GM23338 (cell line): ENCODE data around the gene EFHC2. TPM values are rescaled to one million over a fixed set of nuclear protein-coding genes. Genes with fewer than 3 reads are reported as not detected.

Experiments
- ATAC-seq: fragments of 200-7000 bp; cut with Tn5 transposase; 3 replicates; pipeline ENCODE4 v1.9.1; 2020
- DNase-seq: peaks from one replicate; pipeline ENCODE4 v3.0.0-alpha.2; 2015; ENCODE audit warnings: low spot score
- H2AFZ ChIP-seq: fragments of 200-600 bp; sonication (generic); 2 replicates; pipeline ENCODE4 v1.8.0; 2016; ENCODE audit warnings: antibody characterized with exemption, mild to moderate bottlenecking, moderate library complexity
- H3F3A ChIP-seq: fragments of 200-600 bp; sonication (generic); replicated peaks from 2 replicates; pipeline ENCODE4 v1.8.0; 2017; ENCODE audit warnings: antibody characterized with exemption, mixed run types, low read depth
- H3K27ac ChIP-seq: fragments of 200-600 bp; sonication (generic); 2 replicates; pipeline ENCODE4 v1.6.1; 2016; ENCODE audit warnings: low read depth
- H3K27me3 ChIP-seq: fragments of 200-600 bp; sonication (generic); 2 replicates; pipeline ENCODE4 v1.8.0; 2016; ENCODE audit warnings: mild to moderate bottlenecking, mixed run types, moderate library complexity; ENCODE audit not compliant: insufficient read depth
- H3K36me3 ChIP-seq: fragments of 200-600 bp; sonication (generic); 2 replicates; pipeline ENCODE4 v1.8.0; 2016; ENCODE audit warnings: mild to moderate bottlenecking; ENCODE audit not compliant: insufficient read depth
- H3K4me1 ChIP-seq: fragments of 200-600 bp; sonication (generic); 2 replicates; pipeline ENCODE4 v1.8.0; 2016; ENCODE audit warnings: mild to moderate bottlenecking, moderate library complexity; ENCODE audit not compliant: insufficient read depth
- H3K4me2 ChIP-seq: fragments of 200-600 bp; sonication (generic); 2 replicates; pipeline ENCODE4 v1.7.1; 2017; ENCODE audit warnings: mixed run types
- H3K4me3 ChIP-seq: fragments of 200-600 bp; sonication (generic); 2 replicates; pipeline ENCODE4 v1.6.1; 2016; ENCODE audit warnings: mixed run types
- H3K79me2 ChIP-seq: fragments of 200-600 bp; sonication (generic); replicated peaks from 2 replicates; pipeline ENCODE4 v1.8.0; 2017; ENCODE audit warnings: mild to moderate bottlenecking; ENCODE audit not compliant: insufficient read depth
- H3K9me2 ChIP-seq: fragments of 200-600 bp; sonication (generic); 2 replicates; pipeline ENCODE4 v1.8.0; 2017; ENCODE audit not compliant: insufficient read depth
- H4K20me1 ChIP-seq: fragments of 200-600 bp; sonication (generic); replicated peaks from 2 replicates; pipeline ENCODE4 v1.8.0; 2017; ENCODE audit warnings: mild to moderate bottlenecking; ENCODE audit not compliant: insufficient read depth
- H3K27ac Mint-ChIP-seq: 2 replicates; pipeline ENCODE4 v1.8.0; 2020; ENCODE audit warnings: inconsistent platforms, mild to moderate bottlenecking, moderate library complexity, mixed read lengths
- H3K27me3 Mint-ChIP-seq: 3 replicates; pipeline ENCODE4 v1.8.0; 2022; ENCODE audit warnings: low read depth, mild to moderate bottlenecking, moderate library complexity, mixed read lengths, inconsistent platforms; ENCODE audit not compliant: insufficient read depth, poor library complexity
- H3K36me3 Mint-ChIP-seq: 3 replicates; pipeline ENCODE4 v1.8.0; 2021; ENCODE audit warnings: low read depth, mild to moderate bottlenecking, inconsistent platforms, moderate library complexity, mixed read lengths
- H3K4me1 Mint-ChIP-seq: 3 replicates; pipeline ENCODE4 v1.8.0; 2020; ENCODE audit warnings: mild to moderate bottlenecking, inconsistent platforms, mixed read lengths
- H3K4me3 Mint-ChIP-seq: 3 replicates; pipeline ENCODE4 v1.8.0; 2021; ENCODE audit warnings: moderate library complexity, mild to moderate bottlenecking, inconsistent platforms, mixed read lengths
- H3K9me3 Mint-ChIP-seq: 3 replicates; pipeline ENCODE4 v1.8.0; 2020; ENCODE audit warnings: moderate library complexity, mild to moderate bottlenecking, inconsistent platforms, mixed read lengths
- EZH2 ChIP-seq: fragments of 200-600 bp; sonication (generic); IDR thresholded peaks from one replicate; pipeline ENCODE4 v1.8.0; 2017; ENCODE audit warnings: antibody characterized with exemption, mild to moderate bottlenecking, low read depth; ENCODE audit not compliant: unreplicated experiment
- EZH2phosphoT487 ChIP-seq: fragments of 200-600 bp; sonication (generic); IDR thresholded peaks from one replicate; pipeline ENCODE4 v1.8.1; 2018; ENCODE audit warnings: antibody characterized with exemption; ENCODE audit not compliant: unreplicated experiment
- JUNB ChIP-seq: IDR thresholded peaks from one replicate; pipeline ENCODE4 v1.6.1; 2016; ENCODE audit warnings: antibody characterized with exemption; ENCODE audit not compliant: unreplicated experiment
- polyA plus RNA-seq: library from polyadenylated mRNA; unstranded; fragments of >200 nt; fragmentation: Nextera tagmentation; extraction: Ambion mirVana; gene quantifications from 2 replicates; pipeline ENCODE4 v1.2.1, GENCODE V29; 2016
- total RNA-seq: library from RNA; depleted of rRNA; stranded (reverse); fragments of >200 nt; shearing (Covaris generic); gene quantifications from 2 replicates; pipeline ENCODE4 v1.2.3, GENCODE V29; 2014
- TF ChIP-seq, protein P1 (sequence below): IDR thresholded peaks from one replicate; pipeline ENCODE4 v1.6.1; 2018; ENCODE audit warnings: antibody characterized with exemption; ENCODE audit not compliant: unreplicated experiment
- TF ChIP-seq, protein P2 (sequence below): IDR thresholded peaks from 2 replicates; pipeline ENCODE4 v1.6.1; 2016; ENCODE audit warnings: antibody characterized with exemption
- TF ChIP-seq, protein P3 (sequence below): fragments of 250-450 bp; sonication (Bioruptor Pico); IDR thresholded peaks from 2 replicates; pipeline ENCODE4 v1.5.0; 2020; ENCODE audit warnings: mild to moderate bottlenecking, moderate library complexity
- TF ChIP-seq, protein P4 (sequence below), 2 experiments: fragments of 200-600 bp in 1 of 2; sonication (generic) in 1 of 2; conservative IDR thresholded peaks; 2 replicates each; pipeline versions ENCODE4 v1.5.1 to v1.6.1; 2016 to 2017; ENCODE audit warnings: antibody characterized with exemption in 2 of 2, low read depth in 2 of 2, mild to moderate bottlenecking in 2 of 2, moderate library complexity in 1 of 2

Gene EFHC2
- total and polyA plus RNA-seq, 2 experiments from 2014 or later, result 3.1 to 3.2 TPM

DNA sequence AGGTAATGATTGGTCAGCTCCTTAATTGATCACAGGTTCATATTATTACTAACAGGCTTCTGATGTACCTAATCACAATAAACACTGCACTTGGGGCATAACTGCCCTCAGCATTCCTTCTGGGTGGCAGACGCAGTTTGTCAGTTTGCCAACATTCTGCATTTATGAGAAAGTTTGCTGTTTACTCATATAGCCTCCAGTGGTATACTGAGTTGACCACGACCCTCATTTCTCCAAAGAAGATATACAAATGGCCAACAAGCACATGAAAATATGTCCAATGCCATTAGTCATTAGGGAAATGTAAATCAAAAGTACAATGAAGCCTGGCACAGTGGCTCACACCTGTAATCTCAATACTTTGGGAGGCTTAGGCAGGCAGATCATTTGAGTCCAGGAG is 26.3 kb downstream of the EFHC2 start (continued):
- TF ChIP-seq, protein P1, sequence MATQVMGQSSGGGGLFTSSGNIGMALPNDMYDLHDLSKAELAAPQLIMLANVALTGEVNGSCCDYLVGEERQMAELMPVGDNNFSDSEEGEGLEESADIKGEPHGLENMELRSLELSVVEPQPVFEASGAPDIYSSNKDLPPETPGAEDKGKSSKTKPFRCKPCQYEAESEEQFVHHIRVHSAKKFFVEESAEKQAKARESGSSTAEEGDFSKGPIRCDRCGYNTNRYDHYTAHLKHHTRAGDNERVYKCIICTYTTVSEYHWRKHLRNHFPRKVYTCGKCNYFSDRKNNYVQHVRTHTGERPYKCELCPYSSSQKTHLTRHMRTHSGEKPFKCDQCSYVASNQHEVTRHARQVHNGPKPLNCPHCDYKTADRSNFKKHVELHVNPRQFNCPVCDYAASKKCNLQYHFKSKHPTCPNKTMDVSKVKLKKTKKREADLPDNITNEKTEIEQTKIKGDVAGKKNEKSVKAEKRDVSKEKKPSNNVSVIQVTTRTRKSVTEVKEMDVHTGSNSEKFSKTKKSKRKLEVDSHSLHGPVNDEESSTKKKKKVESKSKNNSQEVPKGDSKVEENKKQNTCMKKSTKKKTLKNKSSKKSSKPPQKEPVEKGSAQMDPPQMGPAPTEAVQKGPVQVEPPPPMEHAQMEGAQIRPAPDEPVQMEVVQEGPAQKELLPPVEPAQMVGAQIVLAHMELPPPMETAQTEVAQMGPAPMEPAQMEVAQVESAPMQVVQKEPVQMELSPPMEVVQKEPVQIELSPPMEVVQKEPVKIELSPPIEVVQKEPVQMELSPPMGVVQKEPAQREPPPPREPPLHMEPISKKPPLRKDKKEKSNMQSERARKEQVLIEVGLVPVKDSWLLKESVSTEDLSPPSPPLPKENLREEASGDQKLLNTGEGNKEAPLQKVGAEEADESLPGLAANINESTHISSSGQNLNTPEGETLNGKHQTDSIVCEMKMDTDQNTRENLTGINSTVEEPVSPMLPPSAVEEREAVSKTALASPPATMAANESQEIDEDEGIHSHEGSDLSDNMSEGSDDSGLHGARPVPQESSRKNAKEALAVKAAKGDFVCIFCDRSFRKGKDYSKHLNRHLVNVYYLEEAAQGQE, result no peak
- TF ChIP-seq, protein P2, sequence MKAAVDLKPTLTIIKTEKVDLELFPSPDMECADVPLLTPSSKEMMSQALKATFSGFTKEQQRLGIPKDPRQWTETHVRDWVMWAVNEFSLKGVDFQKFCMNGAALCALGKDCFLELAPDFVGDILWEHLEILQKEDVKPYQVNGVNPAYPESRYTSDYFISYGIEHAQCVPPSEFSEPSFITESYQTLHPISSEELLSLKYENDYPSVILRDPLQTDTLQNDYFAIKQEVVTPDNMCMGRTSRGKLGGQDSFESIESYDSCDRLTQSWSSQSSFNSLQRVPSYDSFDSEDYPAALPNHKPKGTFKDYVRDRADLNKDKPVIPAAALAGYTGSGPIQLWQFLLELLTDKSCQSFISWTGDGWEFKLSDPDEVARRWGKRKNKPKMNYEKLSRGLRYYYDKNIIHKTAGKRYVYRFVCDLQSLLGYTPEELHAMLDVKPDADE, result no peak
- TF ChIP-seq JUNB (no peak), EZH2 (no peak)

DNA sequence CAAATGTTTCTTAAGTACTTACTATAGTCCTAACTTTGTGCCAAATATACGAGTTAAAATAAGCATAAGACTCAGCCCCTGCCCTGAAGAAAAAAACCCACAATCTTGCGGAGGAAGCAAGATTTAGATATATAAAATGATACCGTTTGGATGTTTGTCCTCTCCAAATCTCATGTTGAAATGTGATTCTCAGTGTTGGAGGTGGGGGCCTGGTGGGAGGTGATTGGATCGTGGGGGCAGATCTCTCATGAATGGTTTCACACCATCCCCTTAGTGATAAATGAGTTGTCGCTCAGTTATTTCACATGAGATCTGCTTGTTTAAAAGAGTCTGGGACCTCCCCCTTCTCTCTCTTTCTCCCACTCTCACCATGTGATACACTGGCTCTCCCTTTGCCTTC is 28.7 kb downstream of the EFHC2 start:
- Mint-ChIP-seq H3K4me3 (no peak overlapping the region), H3K27me3 (no peaks in the 10 kb centered on the region), H3K27ac (no peak overlapping the region), H3K36me3 (peaks cover 2% of the 10 kb centered on the region; the same call in 1 of the 3 replicates), H3K4me1 (peaks cover 10% of the 10 kb centered on the region; the same call in 2 of the 3 replicates), H3K9me3 (no peaks in the 10 kb centered on the region; the same call in 2 of the 3 replicates)
- Histone ChIP-seq H3K27me3 (no peaks in the 10 kb centered on the region), H3K36me3 (no peaks in the 10 kb centered on the region), H2AFZ (no peak overlapping the region), H3K4me2 (no peak overlapping the region), H3K9me2 (no peaks in the 10 kb centered on the region), H3K4me3 (no peak overlapping the region), H3K27ac (no peak overlapping the region), H3F3A (no peaks in the 10 kb centered on the region), H4K20me1 (no peaks in the 10 kb centered on the region), H3K4me1 (peaks cover 14% of the 10 kb centered on the region; the same call in 1 of the 2 replicates), H3K79me2 (no peaks in the 10 kb centered on the region)
- no peak for DNase-seq
- no peak for ATAC-seq
- TF ChIP-seq EZH2phosphoT487, result no peak
- TF ChIP-seq, protein P3, sequence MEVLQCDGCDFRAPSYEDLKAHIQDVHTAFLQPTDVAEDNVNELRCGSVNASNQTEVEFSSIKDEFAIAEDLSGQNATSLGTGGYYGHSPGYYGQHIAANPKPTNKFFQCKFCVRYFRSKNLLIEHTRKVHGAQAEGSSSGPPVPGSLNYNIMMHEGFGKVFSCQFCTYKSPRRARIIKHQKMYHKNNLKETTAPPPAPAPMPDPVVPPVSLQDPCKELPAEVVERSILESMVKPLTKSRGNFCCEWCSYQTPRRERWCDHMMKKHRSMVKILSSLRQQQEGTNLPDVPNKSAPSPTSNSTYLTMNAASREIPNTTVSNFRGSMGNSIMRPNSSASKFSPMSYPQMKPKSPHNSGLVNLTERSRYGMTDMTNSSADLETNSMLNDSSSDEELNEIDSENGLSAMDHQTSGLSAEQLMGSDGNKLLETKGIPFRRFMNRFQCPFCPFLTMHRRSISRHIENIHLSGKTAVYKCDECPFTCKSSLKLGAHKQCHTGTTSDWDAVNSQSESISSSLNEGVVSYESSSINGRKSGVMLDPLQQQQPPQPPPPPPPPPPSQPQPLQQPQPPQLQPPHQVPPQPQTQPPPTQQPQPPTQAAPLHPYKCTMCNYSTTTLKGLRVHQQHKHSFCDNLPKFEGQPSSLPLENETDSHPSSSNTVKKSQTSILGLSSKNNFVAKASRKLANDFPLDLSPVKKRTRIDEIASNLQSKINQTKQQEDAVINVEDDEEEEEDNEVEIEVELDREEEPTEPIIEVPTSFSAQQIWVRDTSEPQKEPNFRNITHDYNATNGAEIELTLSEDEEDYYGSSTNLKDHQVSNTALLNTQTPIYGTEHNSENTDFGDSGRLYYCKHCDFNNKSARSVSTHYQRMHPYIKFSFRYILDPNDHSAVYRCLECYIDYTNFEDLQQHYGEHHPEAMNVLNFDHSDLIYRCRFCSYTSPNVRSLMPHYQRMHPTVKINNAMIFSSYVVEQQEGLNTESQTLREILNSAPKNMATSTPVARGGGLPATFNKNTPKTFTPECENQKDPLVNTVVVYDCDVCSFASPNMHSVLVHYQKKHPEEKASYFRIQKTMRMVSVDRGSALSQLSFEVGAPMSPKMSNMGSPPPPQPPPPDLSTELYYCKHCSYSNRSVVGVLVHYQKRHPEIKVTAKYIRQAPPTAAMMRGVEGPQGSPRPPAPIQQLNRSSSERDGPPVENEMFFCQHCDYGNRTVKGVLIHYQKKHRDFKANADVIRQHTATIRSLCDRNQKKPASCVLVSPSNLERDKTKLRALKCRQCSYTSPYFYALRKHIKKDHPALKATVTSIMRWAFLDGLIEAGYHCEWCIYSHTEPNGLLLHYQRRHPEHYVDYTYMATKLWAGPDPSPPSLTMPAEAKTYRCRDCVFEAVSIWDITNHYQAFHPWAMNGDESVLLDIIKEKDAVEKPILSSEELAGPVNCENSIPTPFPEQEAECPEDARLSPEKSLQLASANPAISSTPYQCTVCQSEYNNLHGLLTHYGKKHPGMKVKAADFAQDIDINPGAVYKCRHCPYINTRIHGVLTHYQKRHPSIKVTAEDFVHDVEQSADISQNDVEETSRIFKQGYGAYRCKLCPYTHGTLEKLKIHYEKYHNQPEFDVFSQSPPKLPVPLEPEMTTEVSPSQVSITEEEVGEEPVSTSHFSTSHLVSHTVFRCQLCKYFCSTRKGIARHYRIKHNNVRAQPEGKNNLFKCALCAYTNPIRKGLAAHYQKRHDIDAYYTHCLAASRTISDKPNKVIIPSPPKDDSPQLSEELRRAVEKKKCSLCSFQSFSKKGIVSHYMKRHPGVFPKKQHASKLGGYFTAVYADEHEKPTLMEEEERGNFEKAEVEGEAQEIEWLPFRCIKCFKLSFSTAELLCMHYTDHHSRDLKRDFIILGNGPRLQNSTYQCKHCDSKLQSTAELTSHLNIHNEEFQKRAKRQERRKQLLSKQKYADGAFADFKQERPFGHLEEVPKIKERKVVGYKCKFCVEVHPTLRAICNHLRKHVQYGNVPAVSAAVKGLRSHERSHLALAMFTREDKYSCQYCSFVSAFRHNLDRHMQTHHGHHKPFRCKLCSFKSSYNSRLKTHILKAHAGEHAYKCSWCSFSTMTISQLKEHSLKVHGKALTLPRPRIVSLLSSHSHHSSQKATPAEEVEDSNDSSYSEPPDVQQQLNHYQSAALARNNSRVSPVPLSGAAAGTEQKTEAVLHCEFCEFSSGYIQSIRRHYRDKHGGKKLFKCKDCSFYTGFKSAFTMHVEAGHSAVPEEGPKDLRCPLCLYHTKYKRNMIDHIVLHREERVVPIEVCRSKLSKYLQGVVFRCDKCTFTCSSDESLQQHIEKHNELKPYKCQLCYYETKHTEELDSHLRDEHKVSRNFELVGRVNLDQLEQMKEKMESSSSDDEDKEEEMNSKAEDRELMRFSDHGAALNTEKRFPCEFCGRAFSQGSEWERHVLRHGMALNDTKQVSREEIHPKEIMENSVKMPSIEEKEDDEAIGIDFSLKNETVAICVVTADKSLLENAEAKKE, result no peak
- TF ChIP-seq EZH2, result no peak
- TF ChIP-seq, protein P1, result no peak
- TF ChIP-seq, protein P4, sequence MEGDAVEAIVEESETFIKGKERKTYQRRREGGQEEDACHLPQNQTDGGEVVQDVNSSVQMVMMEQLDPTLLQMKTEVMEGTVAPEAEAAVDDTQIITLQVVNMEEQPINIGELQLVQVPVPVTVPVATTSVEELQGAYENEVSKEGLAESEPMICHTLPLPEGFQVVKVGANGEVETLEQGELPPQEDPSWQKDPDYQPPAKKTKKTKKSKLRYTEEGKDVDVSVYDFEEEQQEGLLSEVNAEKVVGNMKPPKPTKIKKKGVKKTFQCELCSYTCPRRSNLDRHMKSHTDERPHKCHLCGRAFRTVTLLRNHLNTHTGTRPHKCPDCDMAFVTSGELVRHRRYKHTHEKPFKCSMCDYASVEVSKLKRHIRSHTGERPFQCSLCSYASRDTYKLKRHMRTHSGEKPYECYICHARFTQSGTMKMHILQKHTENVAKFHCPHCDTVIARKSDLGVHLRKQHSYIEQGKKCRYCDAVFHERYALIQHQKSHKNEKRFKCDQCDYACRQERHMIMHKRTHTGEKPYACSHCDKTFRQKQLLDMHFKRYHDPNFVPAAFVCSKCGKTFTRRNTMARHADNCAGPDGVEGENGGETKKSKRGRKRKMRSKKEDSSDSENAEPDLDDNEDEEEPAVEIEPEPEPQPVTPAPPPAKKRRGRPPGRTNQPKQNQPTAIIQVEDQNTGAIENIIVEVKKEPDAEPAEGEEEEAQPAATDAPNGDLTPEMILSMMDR (conservative IDR thresholded peaks at IDR 0.05; ENCODE audit: low read depth in 2 of 2), result no peak
